Hepatocyte (in vitro differentiated cells): ENCODE measurements around the gene LDHAL6A.

Source experiments
- CTCF ChIP-seq: fragments of 200-600 bp; sonication (generic); IDR thresholded peaks from 2 replicates; pipeline ENCODE4 v1.5.1; 2016; ENCODE audit warnings: antibody characterized with exemption, mild to moderate bottlenecking; ENCODE audit not compliant: poor library complexity
- EZH2 ChIP-seq: fragments of 200-600 bp; sonication (generic); IDR thresholded peaks from 2 replicates; pipeline ENCODE4 v1.6.1; 2016; ENCODE audit warnings: antibody characterized with exemption, mild to moderate bottlenecking, borderline replicate concordance

GRCh38 chr11:18461909-18462308 lies 6.3 kb downstream of the LDHAL6A start:
- TF ChIP-seq CTCF (no peak), EZH2 (no peak)
